SU-DHL-6 (cell line): Measurements from ENCODE around the gene HLA-DPB1.

Experiments used
- CTCF ChIP-seq: fragments of 200-600 bp; sonication (generic); IDR thresholded peaks from one replicate; pipeline ENCODE4 v1.5.1; 2017; ENCODE audit warnings: antibody characterized with exemption, mild to moderate bottlenecking, low read length, moderate library complexity; ENCODE audit not compliant: insufficient read depth, poor library complexity, severe bottlenecking
- EZH2phosphoT487 ChIP-seq: fragments of 200-600 bp; sonication (generic), shearing (Covaris generic); conservative IDR thresholded peaks from 2 replicates; pipeline ENCODE4 v1.6.1; 2018; ENCODE audit warnings: mild to moderate bottlenecking, antibody characterized with exemption, low read length, moderate library complexity, mixed read lengths

DNA sequence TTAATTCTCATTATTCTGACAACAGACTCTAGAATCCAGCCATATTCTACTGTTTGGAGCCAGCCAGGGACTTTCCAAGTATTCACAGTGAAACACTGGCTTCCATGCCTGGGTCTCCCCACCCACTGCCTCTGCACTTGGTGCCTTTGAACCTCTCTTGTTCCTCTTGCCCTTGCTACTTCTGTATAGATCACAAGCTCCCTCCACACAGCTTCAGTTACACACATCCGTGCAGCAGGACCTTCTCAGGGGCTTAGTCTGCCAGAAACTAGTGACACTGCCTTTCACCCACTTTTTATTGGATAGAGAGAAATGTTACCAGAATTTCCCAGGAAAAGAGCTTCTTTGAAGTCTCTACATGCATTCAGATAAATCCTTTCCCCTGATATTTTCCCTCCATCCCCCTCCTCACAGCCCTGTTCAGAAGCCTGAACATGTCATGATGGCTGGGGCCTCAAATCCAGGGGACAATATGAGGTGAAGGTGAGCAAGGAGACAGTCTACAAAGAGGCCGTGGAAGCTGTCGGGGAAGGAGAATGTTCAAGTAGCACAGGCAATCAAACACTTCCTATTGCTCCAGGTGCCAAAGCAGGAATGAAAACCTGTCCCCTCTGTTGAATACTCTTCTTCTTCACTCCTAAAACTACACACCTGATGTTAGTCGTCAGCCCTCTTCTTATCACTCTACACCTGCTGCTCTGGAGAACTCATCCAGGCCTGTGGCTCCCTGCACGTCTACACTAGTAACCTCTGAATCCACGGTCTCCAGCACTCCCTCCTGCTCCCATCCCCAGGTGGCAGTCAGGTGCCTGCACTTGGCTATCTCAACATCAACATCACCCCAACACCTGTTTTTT lies 46.2 kb upstream of the HLA-DPB1 start:
- no peak for TF ChIP-seq CTCF
- TF ChIP-seq EZH2phosphoT487, result no peak
